SK-N-SH (cell line): ENCODE measurements around the gene CPLANE1.
"Not testable (repeated sequence)": the region's sequence is repeated elsewhere in the genome, so short reads cannot be mapped to it uniquely, and the experiment has no call there.

Experiments
- CHD2 ChIP-seq: fragments of 150-350 bp; IDR thresholded peaks from 2 replicates; pipeline ENCODE4 v1.6.1; 2018; ENCODE audit warnings: low read length; ENCODE audit not compliant: partially characterized antibody
- CTCF ChIP-seq: fragments of 200-600 bp; sonication (generic); IDR thresholded peaks from 2 replicates; pipeline ENCODE4 v1.6.1; 2017; ENCODE audit warnings: antibody characterized with exemption, mild to moderate bottlenecking, moderate library complexity
- FOSL2 ChIP-seq: IDR thresholded peaks from 2 replicates; pipeline ENCODE4 v1.4.0; 2012; ENCODE audit warnings: low read depth, mild to moderate bottlenecking, moderate library complexity, borderline replicate concordance
- MAX ChIP-seq: IDR thresholded peaks from 2 replicates; pipeline ENCODE4 v1.4.0; 2012; ENCODE audit warnings: low read depth
- NRF1 ChIP-seq: IDR thresholded peaks from 2 replicates; pipeline ENCODE4 v1.6.1; 2012; ENCODE audit warnings: low read depth, mild to moderate bottlenecking, low read length
- POLR2AphosphoS5 ChIP-seq: IDR thresholded peaks from 2 replicates; pipeline ENCODE4 v1.6.1; 2012; ENCODE audit warnings: low read depth, low read length
- RAD21 ChIP-seq: IDR thresholded peaks from 2 replicates; pipeline ENCODE4 v1.6.1; 2012; ENCODE audit warnings: mild to moderate bottlenecking, low read length
- ZBTB33 ChIP-seq: IDR thresholded peaks from 2 replicates; pipeline ENCODE4 v1.4.0; 2012; ENCODE audit warnings: low read depth, borderline replicate concordance

- not testable (repeated sequence) for TF ChIP-seq CTCF, CHD2, ZBTB33, POLR2AphosphoS5, RAD21, NRF1, MAX, FOSL2
Measured at GRCh38 chr5:37099267-37099666, 149.9 kb downstream of the CPLANE1 start.
